Upper lobe of left lung (tissue), 4 donors: ENCODE results near the gene ATXN1.

Experiments
- CTCF ChIP-seq, 6 experiments: fragments of 450-650 bp in 4 of 6; fragments of 200-600 bp in 2 of 6; sonication (generic) in 2 of 6; IDR thresholded peaks; one replicate each; pipeline ENCODE4 v1.5.1; 2016 to 2019; ENCODE audit warnings: antibody characterized with exemption in 6 of 6
- POLR2A ChIP-seq, 4 donors: fragments of 450-650 bp; IDR thresholded peaks; one replicate each; pipeline ENCODE4 v1.5.1; 2016 to 2017; ENCODE audit warnings: antibody characterized with exemption in 4 of 4, mild to moderate bottlenecking in 2 of 4
- POLR2AphosphoS5 ChIP-seq, 2 donors: sonication (generic); formaldehyde crosslinking; IDR thresholded peaks; one replicate each; pipeline ENCODE4 v1.5.1; 2017; ENCODE audit warnings: antibody characterized with exemption in 2 of 2

- no peak for TF ChIP-seq CTCF (IDR thresholded peaks at IDR 0.05)
- no peak for TF ChIP-seq POLR2AphosphoS5 (IDR thresholded peaks at IDR 0.05)
- TF ChIP-seq POLR2A (IDR thresholded peaks at IDR 0.05): no peak
These were observed 32.6 kb downstream of the ATXN1 start for GRCh38 chr6:16728513-16729182.
